ENCODE measurements around the gene IMP4.

GRCh38 chr2:130381619-130382018 lies 38.9 kb downstream of the IMP4 start:
- TF ChIP-seq CTCF (conservative IDR thresholded peaks at IDR 0.05), result no peak
- no peak for TF ChIP-seq ZFX (IDR thresholded peaks at IDR 0.05)

Data from C4-2B (cell line).